HG03521 (cell line): ENCODE measurements around the gene PLEKHO2.
"Not testable (repeated sequence)": the region's sequence is repeated elsewhere in the genome, so short reads cannot be mapped to it uniquely, and the experiment has no call there.

Source experiments
- ATAC-seq: cut with Tn5 transposase; IDR thresholded peaks from one replicate; pipeline ENCODE4 v1.9.1; 2021; ENCODE audit warnings: mild to moderate bottlenecking, moderate library complexity; ENCODE audit not compliant: unreplicated experiment

Gene PLEKHO2

GRCh38 chr15:64841344-64842095, at the start of gene PLEKHO2:
TSS of gene PLEKHO2 (plus strand) at chr15:64841915. CDS start at chr15:64842017, 102 bp downstream.
- peak; percentile 52 for ATAC-seq

- no peak for ATAC-seq
Measured at GRCh38 chr15:64792282-64792681, 49.4 kb upstream of the PLEKHO2 start.

GRCh38 chr15:64795299-64795698, 46.4 kb upstream of the PLEKHO2 start:
- not testable (repeated sequence) for ATAC-seq

GRCh38 chr15:64795921-64796320, 45.8 kb upstream of the PLEKHO2 start:
- ATAC-seq = not testable (repeated sequence)

GRCh38 chr15:64798905-64799304, 42.8 kb upstream of the PLEKHO2 start:
- not testable (repeated sequence) for ATAC-seq

- ATAC-seq = no peak
Measured at GRCh38 chr15:64800476-64800875, 41.2 kb upstream of the PLEKHO2 start.

GRCh38 chr15:64803526-64803925, 38.2 kb upstream of the PLEKHO2 start:
- ATAC-seq = no peak

GRCh38 chr15:64804619-64805018, 37.1 kb upstream of the PLEKHO2 start:
- no peak for ATAC-seq

GRCh38 chr15:64806509-64806908, 35.2 kb upstream of the PLEKHO2 start:
- ATAC-seq = no peak

- ATAC-seq = no peak
Measured at GRCh38 chr15:64807051-64807749, 34.5 kb upstream of the PLEKHO2 start.

GRCh38 chr15:64807751-64808222, 33.9 kb upstream of the PLEKHO2 start:
- no peak for ATAC-seq

GRCh38 chr15:64808785-64809453, 32.8 kb upstream of the PLEKHO2 start:
- no peak for ATAC-seq

- ATAC-seq = no peak
Measured at GRCh38 chr15:64809649-64810496, 31.8 kb upstream of the PLEKHO2 start.

- ATAC-seq = no peak
Measured at GRCh38 chr15:64810497-64811326, 31.0 kb upstream of the PLEKHO2 start.

GRCh38 chr15:64813075-64813474, 28.6 kb upstream of the PLEKHO2 start:
- ATAC-seq = no peak

GRCh38 chr15:64814283-64814682, 27.4 kb upstream of the PLEKHO2 start:
- not testable (repeated sequence) for ATAC-seq

- ATAC-seq = not testable (repeated sequence)
Measured at GRCh38 chr15:64814965-64815364, 26.8 kb upstream of the PLEKHO2 start.

- no peak for ATAC-seq
Measured at GRCh38 chr15:64816452-64816851, 25.3 kb upstream of the PLEKHO2 start.

- ATAC-seq = no peak
Measured at GRCh38 chr15:64824929-64825430, 16.7 kb upstream of the PLEKHO2 start.
